ENCODE results near the gene DUSP15. TPM values are rescaled to one million over a fixed set of nuclear protein-coding genes. Genes with fewer than 3 reads are reported as not detected.

The DUSP15 gene
- total RNA-seq, 1 donor from 2014 or later = 2.1 TPM

GRCh38 chr20:31868853-31869672 is 1.3 kb downstream of the DUSP15 start:
- H3K4me3 Mint-ChIP-seq (ENCODE audit: unreplicated experiment) = peak overlapping the region; percentile 96
- no peak overlapping the region for H3K27ac Mint-ChIP-seq (ENCODE audit: unreplicated experiment)
- no peak for DNase-seq (ENCODE audit: low spot score)
- peaks cover 3% of the 10 kb centered on the region for H3K36me3 Mint-ChIP-seq (ENCODE audit: low read depth, unreplicated experiment)
- H3K9me3 Mint-ChIP-seq (ENCODE audit: unreplicated experiment) = no peaks in the 10 kb centered on the region
- peaks cover 21% of the 10 kb centered on the region for H3K27me3 Mint-ChIP-seq (ENCODE audit: unreplicated experiment)
- H3K4me1 Mint-ChIP-seq (ENCODE audit: unreplicated experiment) = peaks cover 7% of the 10 kb centered on the region
- TF ChIP-seq CTCF (IDR thresholded peaks at IDR 0.05; ENCODE audit: unreplicated experiment) = no peak

GRCh38 chr20:31866221-31866620 is 4.1 kb downstream of the DUSP15 start:
- Mint-ChIP-seq H3K27me3 (ENCODE audit: unreplicated experiment) (peaks cover 27% of the 10 kb centered on the region), H3K4me1 (ENCODE audit: unreplicated experiment) (peaks cover 15% of the 10 kb centered on the region), H3K27ac (ENCODE audit: unreplicated experiment) (no peak overlapping the region), H3K9me3 (ENCODE audit: unreplicated experiment) (no peaks in the 10 kb centered on the region), H3K36me3 (ENCODE audit: low read depth, unreplicated experiment) (peaks cover 3% of the 10 kb centered on the region), H3K4me3 (ENCODE audit: unreplicated experiment) (no peak overlapping the region)
- no peak for TF ChIP-seq CTCF (IDR thresholded peaks at IDR 0.05; ENCODE audit: unreplicated experiment)
- no peak for DNase-seq (ENCODE audit: low spot score)

- TF ChIP-seq CTCF (IDR thresholded peaks at IDR 0.05; ENCODE audit: unreplicated experiment) = no peak
- DNase-seq (ENCODE audit: low spot score) = no peak
- peaks cover 22% of the 10 kb centered on the region for H3K27me3 Mint-ChIP-seq (ENCODE audit: unreplicated experiment)
- H3K27ac Mint-ChIP-seq (ENCODE audit: unreplicated experiment) = no peak overlapping the region
- H3K36me3 Mint-ChIP-seq (ENCODE audit: low read depth, unreplicated experiment) = peaks cover under 1% of the 10 kb centered on the region
- H3K9me3 Mint-ChIP-seq (ENCODE audit: unreplicated experiment) = no peaks in the 10 kb centered on the region
- H3K4me3 Mint-ChIP-seq (ENCODE audit: unreplicated experiment) = no peak overlapping the region
- H3K4me1 Mint-ChIP-seq (ENCODE audit: unreplicated experiment) = peaks cover 9% of the 10 kb centered on the region
Measured at GRCh38 chr20:31864521-31865400, 5.6 kb downstream of the DUSP15 start.

- DNase-seq (ENCODE audit: low spot score) = no peak
- TF ChIP-seq CTCF (IDR thresholded peaks at IDR 0.05; ENCODE audit: unreplicated experiment) = no peak
- no peak overlapping the region for H3K27ac Mint-ChIP-seq (ENCODE audit: unreplicated experiment)
- no peaks in the 10 kb centered on the region for H3K36me3 Mint-ChIP-seq (ENCODE audit: low read depth, unreplicated experiment)
- H3K27me3 Mint-ChIP-seq (ENCODE audit: unreplicated experiment) = peaks cover 18% of the 10 kb centered on the region
- no peaks in the 10 kb centered on the region for H3K9me3 Mint-ChIP-seq (ENCODE audit: unreplicated experiment)
- peaks cover 8% of the 10 kb centered on the region for H3K4me1 Mint-ChIP-seq (ENCODE audit: unreplicated experiment)
- peak overlapping the region; percentile 65 for H3K4me3 Mint-ChIP-seq (ENCODE audit: unreplicated experiment)
Measured at GRCh38 chr20:31863296-31864085, 6.8 kb downstream of the DUSP15 start.
